ENCODE results near the gene SLC39A13.

The SLC39A13 gene

DNA sequence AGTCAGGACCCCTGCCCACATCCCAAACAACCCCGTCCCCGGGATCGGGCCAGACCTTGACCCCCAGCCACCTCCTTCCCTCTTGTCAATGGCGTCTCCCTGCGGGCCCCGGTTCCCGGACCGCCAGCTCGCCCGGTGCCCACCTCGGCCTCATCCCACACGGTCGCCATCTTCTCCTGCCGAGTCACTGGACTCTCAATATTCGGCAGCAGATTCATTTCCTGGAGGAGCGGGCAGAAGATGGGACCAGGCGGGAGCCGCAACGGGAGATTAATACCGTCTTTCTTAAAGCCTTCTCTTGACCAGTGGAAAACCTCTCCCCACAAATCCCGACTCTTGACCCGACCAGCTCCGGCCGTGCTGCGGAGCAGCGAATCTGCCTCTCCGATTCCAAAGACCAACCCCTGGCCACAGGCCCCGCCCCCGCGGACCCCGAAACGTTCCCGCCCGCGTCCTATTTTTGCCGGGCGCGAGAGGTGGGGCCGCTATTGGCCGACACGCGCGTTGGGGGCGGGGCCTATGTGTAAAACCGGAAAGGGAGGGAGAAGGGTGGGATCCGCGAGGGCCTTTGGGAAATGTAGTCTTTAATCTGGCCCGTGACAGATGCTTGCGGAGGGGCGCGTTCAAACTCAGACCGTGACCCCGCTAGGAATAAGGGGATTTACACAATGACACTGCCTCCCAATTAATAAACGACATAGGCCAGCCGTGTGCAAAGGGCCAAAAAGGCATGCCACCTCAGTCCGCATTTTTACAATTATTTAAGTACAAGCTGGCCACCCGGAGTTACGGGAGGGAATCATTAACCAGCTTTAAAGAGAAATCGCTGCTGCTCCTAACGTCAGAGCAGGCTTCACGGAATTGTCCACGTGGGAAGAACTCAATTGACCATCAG lies 17.9 kb downstream of the SLC39A13 start, which contains the start of gene PSMC3:
Gene PSMC3, minus strand, starts transcription at position 378 of the 895 bp plus-strand sequence. Its CDS starts 160 bp downstream, at position 218.
- peak; percentile 98 to 99 (median 98) for DNase-seq (ENCODE audit: low read depth in 2 of 3, low spot score in 1 of 3)

DNA sequence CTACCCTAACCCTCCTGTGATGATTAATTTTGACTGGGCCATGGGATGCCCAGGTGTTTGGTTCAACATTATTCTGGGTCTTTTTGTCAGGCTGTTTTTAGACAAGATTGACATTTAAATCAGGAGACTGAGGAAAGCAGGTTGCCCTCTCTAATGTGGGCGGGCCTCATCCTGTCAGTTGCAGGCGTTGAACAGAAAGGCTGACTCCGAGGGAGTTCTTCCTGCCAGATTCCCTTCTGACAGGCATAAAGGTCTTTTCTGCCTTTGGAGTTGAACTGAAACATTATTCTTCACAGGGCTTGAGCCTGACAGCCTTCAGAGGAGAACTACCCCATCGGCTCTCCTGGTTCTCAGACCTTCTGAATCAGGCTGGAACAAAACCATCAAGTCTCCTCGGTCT lies 22.1 kb downstream of the SLC39A13 start:
- no peak for DNase-seq (ENCODE audit: low read depth in 2 of 3, low spot score in 1 of 3)

DNA sequence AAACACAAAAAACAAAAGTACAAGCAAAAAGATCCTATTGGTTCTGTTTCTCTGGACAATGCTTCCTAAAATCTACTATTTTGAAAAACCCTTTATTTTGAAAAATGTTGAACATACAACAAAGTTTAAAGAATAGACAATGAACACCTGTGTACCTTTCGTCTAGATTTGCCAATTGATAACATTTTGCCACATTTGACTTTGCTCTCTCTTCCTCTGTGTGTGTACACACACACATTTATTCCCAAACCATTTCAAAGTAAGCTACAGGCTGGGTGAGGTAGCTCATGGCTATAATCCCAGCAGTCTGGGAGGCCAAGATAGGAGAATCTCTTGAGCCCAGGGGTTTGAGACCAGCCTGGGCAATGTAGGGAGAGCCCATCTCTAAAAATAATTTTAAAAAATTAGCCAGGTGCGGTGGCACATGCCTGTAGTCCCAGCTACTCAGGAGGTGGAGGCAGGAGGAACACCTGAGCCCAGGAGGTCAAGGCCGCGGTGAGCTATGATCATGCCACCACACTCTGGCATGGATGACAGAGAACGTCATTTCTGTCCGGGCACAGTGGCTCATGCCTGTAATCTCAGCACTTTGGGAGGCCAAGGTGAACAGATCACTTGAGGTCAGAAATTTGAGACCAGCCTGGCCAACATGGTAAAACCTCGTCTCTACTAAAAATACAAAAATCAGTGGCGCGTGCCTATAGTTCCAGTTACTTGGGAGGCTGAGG lies 23.1 kb downstream of the SLC39A13 start:
- DNase-seq (ENCODE audit: low read depth in 2 of 3, low spot score in 1 of 3) = no peak

DNA sequence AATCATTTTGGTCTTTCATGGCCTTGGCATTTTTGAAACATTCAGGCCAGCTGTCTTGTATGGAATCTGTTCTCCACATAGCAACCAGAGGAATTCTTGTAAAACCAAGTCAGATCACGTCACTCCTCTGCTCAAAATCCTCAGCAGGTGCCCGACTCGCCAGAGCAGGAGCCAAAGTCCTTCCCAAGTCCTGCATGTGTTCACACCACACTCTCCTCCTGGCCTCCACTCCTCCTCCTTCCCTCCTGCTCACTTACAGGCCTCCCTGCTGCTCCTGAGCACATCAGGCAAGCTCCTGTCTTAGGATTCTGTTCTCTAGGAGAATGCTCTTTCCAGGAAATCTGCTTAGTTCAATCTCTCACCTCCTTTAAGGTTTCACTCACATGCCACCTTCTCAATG lies 24.8 kb downstream of the SLC39A13 start:
- DNase-seq (ENCODE audit: low read depth in 2 of 3, low spot score in 1 of 3) = no peak

DNA sequence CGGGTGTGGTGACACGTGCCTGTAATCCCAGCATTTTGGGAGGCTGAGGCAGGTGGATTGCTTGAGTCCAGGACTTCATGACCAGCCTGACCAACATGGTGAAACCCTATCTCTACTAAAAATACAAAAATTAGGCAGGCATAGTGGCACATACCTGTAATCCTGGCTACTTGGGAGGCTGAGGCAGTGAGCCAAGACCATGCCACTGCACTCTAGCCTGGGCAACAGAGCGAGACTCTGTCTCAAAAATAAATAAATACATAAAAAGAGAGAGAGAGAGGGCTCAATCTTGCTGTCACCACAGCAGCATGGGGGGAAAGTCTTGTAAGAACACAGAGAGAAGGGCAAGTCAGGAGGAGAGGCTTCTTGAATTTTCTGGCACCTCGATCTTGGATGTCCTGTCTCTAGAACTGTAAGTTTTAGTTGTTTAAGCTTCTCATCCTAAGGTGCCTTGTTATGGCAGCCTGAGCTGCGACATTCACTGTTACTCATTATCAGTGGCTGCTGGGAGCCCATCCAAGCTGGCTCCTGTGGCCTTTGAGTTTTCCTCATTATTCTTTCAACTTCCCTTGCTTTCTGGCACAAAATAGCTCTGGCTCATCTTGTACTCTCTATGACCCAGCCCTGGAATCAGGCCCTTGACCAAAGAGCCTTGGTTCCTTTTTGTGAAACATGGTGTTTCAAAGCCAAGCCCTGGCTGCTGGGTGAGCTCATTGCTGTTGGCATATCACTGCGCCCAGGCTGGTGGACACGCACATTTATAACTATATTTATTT lies 25.8 kb downstream of the SLC39A13 start:
- DNase-seq (ENCODE audit: low read depth in 2 of 3, low spot score in 1 of 3) = no peak

DNA sequence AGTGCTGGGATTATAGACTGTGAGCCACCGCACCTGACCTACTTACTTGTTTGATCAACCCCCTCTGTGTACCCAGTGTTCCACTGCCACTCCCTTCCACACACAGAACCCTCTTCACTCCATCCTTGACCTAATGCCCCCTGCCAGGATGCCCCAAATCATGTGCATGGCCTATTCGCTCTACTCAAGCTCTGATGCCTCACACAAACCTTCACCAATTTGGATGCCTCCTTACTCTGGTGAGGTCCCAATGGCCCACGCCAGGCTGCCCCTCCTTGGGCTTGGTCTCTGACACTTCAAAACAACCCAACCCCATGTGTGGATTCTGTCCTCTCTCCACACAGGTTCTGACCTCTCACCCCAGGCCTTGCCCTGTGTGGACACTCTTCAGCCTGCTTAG lies 27.3 kb downstream of the SLC39A13 start:
- DNase-seq (ENCODE audit: low read depth in 2 of 3, low spot score in 1 of 3) = no peak

DNA sequence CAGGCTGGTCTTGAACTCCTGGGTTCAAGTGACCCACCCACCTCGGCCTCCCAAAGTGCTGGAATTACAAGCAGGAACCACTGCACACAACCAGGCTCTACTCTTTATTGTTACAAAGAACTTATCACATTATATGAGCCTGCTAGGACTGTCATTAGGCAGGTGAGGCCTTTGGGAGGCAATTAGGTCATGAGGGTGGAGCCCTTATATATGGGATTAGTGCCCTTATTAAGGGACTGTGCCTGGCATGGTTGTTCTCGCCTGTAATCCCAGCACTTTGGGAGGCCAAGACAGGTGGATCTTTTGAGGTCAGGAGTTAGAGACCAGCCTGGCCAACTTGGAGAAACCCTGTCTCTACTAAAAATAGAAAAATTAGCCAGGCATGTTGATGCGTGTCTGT lies 28.3 kb downstream of the SLC39A13 start:
- no peak for DNase-seq (ENCODE audit: low read depth in 2 of 3, low spot score in 1 of 3)

DNA sequence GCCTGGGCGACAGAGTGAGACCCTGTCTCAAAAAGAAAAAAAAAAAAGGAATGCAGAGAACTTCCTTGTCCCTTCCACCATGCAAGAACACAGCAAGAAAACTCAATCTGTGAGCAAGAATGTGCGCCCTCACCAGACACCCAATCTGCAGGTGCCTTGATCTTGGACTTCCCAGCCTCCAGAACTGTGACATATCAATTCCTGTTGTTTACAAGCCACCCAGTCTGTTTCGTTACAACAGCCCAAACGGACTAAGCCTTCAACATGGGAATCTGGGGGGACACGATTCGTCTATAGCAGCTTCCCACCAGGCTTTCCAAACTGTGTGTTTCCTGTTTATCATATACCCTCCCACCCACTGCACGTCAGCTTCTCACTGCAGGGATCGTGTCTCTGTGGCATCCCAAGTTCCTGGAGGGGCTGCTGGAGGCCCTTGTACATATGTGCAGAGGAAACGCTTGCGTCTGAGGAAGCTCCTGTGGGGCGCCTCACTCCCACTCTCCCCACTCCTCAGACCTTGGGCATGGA lies 28.9 kb downstream of the SLC39A13 start:
- DNase-seq (ENCODE audit: low read depth in 2 of 3, low spot score in 1 of 3) = no peak

DNA sequence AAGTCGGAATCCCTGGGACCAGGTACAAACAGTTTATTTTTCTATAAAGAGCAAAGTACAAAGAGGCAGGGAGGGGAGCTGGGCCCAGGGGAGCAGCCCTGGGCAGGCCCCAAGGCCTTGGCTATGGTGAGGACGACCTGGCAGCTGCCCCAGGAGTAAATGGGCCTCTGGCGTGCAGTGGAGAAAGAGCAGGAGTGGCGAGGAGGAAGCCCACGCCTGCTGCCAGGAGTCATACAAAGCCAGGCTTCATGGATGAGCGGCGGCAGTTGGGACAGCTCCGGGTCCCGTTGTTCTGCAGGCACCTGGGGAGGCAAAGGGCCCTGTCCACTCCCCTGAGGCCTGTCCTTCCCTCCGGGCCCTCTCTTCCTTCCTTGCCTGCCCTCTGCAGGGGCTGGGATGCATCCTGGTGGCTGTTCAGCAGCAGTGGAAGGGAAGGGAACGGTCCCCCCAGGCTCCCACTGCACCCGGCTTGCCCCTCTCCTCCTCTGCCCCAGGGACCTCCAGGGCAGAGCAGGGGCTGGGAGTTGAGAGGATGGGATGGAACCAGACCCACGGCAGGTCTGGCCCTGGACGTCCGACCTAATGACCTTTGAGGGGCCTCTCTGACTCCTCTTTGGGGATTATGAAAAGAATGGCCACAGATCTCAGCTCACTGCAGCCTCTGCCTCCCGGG lies 29.5 kb downstream of the SLC39A13 start:
- DNase-seq (ENCODE audit: low read depth in 2 of 3, low spot score in 1 of 3) = no peak

DNA sequence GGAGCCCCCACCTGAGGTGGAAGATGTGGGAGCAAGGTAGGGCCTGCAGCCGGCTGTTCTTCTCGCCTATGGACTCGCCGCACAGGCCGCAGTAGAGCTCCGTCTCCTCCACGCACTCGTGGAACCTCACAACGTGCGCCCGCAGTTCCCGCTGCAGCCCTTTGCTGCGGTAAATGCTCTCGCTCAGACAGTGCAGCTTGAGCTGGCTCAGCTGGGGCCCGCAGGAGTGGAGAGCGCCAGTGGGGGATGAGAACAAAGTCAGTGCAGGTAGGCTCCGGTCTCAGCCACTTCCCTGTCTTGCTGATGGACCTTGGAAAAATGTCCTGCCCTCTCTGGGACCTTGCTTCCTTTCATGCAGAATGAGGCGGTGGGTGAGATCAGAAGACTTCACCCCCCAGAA lies 30.3 kb downstream of the SLC39A13 start:
- DNase-seq (ENCODE audit: low read depth in 2 of 3, low spot score in 1 of 3) = no peak

DNA sequence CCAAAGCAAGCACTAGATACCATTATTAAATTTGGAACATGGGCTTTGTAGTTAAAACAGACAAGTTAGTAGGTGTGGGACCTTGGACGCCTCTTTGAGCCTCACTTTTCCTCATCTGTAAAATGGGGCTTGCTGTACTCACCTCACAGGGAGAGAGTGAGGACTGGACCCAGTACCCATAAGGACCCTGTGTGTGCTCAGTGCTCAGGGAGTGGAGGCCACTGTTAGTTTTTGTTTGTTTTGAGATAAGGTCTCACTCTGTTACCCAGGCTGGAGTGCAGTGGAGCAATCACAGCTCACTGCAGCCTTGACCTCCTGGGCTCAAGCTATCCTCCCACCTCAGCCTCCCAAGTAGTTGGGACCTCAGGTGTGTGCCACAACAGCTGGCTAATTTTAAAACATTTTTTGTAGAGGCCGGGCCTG lies 31.7 kb downstream of the SLC39A13 start:
- DNase-seq (ENCODE audit: low read depth in 2 of 3, low spot score in 1 of 3) = no peak

DNA sequence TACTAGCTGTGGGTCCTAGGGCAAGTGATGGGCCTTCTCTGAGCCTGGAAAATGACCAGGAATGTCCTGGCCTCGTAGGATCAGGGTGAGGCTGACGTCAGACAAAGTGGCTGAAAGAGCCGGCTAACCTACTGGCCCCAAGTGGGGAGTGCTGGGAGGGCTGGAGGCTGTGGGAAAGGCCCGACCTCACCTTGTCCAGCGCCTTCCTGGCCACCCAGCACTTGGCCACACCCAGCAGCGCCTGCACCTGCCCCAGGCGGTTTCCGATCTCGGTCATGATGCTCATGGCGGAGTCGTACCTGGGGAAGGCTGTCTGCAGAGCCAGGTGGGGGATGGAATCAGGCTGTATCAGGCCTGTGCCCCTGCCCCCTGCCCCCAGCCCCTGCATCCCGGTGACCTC lies 33.0 kb downstream of the SLC39A13 start:
- DNase-seq (ENCODE audit: low read depth in 2 of 3, low spot score in 1 of 3) = no peak

DNA sequence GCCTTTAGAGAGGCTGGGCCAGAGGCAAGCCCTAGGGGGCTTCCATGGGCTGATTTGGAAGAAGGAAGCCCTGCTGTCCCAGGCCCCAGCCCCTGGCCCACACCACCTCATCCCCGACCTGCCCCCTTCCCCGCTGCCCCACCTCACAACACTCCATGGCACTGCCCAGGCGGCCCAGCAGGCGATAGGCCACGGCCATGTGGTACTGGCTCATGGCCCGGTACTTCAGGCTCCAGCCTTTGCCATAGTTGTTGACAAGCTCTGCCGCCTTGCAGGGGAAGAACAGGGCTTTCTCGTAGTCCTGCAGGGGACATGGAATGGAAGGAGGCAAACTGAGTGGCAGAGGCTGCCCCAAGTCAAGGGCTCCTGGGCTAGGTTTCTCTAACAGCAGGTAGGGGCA lies 34.1 kb downstream of the SLC39A13 start:
- no peak for DNase-seq (ENCODE audit: low read depth in 2 of 3, low spot score in 1 of 3)

DNA sequence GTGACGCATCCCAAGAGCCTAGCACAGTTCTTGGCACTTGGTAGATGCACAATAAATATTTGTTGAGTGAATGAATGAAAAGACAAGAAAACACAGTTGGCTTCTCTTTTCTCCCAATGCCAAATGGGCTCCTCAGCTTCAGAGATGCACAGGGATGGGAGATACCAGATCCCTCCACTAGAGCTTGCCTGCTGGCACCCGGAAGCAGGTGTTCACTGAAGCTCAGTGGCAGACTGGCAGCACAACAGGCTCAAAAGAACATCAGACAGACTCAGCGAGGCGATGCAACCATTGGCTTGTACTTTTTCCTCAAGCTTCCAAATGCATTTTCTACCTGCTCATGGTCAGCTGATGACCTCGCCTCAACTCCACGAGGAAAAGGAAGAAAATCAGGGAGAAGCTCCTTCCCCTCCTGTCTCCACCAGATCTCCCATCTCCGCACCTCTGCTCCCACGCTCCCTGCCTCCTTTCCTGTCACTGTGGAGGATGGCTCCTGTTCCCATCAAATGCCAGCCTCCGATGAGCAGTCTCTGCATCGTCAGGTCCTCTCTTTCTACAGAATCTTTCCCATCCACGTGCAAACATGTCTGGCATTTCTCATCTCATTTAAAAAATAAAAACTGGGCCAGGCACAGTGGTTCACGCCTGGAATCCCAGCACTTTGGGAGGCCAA lies 34.8 kb downstream of the SLC39A13 start:
- no peak for DNase-seq (ENCODE audit: low read depth in 2 of 3, low spot score in 1 of 3)

DNA sequence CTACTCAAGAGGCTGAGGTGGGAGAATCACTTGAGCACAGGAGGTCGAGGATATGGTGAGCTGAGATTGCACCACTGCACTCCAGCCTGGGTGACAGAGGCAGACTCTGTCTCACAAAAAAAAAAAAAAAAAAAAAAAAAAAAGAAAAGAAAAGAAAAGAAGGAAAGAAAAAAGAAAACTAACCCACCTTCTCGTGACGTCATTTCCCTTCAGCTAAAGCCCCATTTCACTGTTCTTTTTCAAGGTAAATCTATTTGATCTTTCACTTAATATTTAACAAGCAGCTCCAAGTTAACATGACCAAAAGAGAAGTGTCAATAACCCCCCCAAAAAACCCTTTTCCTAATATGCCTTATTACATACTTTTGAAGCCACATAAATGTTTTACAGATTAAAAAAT lies 35.4 kb downstream of the SLC39A13 start:
- DNase-seq (ENCODE audit: low read depth in 2 of 3, low spot score in 1 of 3) = no peak

DNA sequence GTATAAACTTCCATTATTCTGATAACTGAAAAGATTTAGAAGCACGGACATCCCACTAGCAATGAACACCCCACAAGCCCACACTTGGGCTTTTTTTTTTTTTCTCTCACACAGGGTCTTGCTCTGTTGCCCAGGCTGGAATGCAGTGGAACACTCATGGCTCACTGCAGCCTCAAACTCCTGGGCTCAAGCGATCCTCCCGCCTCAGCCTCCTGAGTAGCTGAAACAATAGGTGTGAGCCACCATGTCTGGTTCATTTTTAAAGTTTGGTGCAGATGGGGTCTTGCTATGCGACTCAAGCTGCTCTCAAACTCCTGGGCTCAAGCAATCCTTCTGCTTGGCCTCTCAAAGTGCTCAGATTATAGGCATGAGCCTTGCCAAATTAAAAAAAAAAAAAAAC lies 37.5 kb downstream of the SLC39A13 start:
- DNase-seq (ENCODE audit: low read depth in 2 of 3, low spot score in 1 of 3) = no peak

DNA sequence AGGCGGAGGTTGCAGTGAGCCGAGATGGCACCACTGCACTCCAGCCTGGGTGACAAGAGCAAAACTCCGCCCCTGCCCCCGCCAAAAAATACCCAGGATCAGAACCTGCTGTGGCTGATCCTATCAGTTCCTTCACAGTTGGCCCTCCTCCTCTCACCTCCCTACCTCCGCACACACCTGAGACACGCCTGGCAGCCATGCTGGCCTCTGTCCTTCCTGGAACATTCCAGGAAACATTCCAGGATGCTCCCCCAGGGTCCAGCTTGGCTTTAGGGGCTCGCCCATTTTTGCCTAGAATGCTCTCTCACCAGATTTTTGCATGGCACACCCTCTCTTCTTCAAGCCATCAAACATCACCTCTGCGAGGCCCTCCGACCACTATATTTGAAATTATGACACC lies 38.4 kb downstream of the SLC39A13 start:
- DNase-seq (ENCODE audit: low read depth in 2 of 3, low spot score in 1 of 3) = no peak

DNA sequence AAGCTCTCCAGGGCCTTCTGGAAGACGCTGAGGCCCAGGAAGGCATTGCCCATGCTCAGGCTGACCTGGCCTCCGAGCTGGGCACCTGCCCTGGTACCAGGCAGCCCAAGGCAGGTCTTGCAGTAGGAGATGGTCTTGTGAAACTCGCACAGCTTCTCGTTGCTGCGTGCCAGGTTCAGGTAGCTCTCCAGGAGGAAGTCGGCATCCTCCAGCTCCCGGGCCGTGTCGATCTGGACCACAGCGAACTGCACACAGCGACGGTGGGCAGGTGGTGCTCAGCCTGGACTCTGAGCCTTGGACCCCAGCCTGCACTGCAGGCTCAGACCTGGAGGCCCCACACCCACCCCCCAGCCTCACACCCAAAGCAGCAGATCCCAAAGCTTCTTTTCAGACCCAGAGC lies 39.5 kb downstream of the SLC39A13 start:
- DNase-seq (ENCODE audit: low read depth in 2 of 3, low spot score in 1 of 3) = no peak

DNA sequence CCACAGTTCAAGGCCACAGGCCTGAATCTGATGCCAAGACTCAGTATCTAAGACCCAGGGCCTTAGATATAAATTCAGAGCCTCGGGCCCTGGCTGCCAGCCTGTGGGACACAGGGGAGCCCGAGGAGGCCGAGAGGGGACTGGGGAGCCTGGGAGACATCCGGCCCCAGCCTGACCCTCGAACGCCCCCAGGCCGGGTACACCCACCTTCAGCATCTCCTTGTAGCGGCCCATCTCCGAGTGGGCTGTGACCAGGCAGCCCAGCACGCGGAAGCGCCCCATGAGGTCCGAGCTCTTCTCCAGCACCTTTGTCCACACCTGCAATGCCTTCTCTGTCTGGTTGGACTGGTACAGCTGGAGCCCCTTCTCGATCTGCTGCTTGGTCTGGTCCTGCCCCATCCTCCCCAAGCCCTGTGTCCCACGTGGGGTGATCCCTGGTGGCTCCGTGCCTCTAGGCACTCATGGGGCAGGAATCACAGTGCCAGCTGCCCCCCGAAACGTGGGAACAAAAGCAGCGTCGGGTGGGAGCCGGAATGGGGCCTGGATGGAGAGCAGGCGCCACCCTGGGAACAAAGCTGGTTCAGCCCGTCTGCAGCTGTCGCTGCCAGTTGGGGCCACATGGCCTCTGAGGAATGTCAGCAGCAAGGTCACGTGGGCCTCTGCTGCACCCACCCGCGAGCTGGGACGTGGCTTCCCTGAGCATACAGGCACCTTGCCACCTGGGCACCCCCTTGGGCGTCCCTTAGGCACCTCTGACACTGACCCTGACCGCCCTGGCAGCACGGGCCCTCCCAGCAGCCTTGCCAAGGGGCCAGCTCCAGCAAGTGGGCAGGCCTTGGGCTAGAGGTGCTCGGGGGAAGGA lies 40.4 kb downstream of the SLC39A13 start, which contains the start of gene RAPSN:
Gene RAPSN, minus strand, starts transcription at position 571 of the 862 bp plus-strand sequence. Its CDS starts 172 bp downstream, at position 399.
- DNase-seq (ENCODE audit: low read depth in 2 of 3, low spot score in 1 of 3) = no peak

All from stimulated activated CD4-positive, alpha-beta T cell treated with anti-CD3 and anti-CD28 coated beads, Interleukin-12 subunit alpha, Interleukin-12 subunit beta, amount 100 ng/mL, for 48 hours (primary cell).